ENCODE measurements around the gene ZNF678. TPM values are rescaled to one million over a fixed set of nuclear protein-coding genes. Genes with fewer than 3 reads are reported as not detected.
"Not testable (repeated sequence)": the region's sequence is repeated elsewhere in the genome, so short reads cannot be mapped to it uniquely, and the experiment has no call there.

Gene ZNF678
- total RNA-seq, 1 experiment from 2014 or later: 4.7 TPM

GRCh38 chr1:227551881-227552280 is 11.5 kb upstream of the ZNF678 start:
- DNase-seq (ENCODE audit: low read depth): not testable (repeated sequence)

GRCh38 chr1:227556288-227556687 is 7.1 kb upstream of the ZNF678 start:
- DNase-seq (ENCODE audit: low read depth): no peak

GRCh38 chr1:227557962-227558725 is 5.2 kb upstream of the ZNF678 start:
- no peak for DNase-seq (ENCODE audit: low read depth)

- no peak for DNase-seq (ENCODE audit: low read depth)
Observed at GRCh38 chr1:227558732-227559262, 4.6 kb upstream of the ZNF678 start.

GRCh38 chr1:227559499-227559898 is 3.9 kb upstream of the ZNF678 start:
- no peak for DNase-seq (ENCODE audit: low read depth)

- DNase-seq (ENCODE audit: low read depth): no peak
Observed at GRCh38 chr1:227559926-227560325, 3.4 kb upstream of the ZNF678 start.

GRCh38 chr1:227560393-227561173 is 2.8 kb upstream of the ZNF678 start:
- no peak for DNase-seq (ENCODE audit: low read depth)

- DNase-seq (ENCODE audit: low read depth): no peak
Observed at GRCh38 chr1:227561241-227561907, 2.0 kb upstream of the ZNF678 start.

GRCh38 chr1:227562037-227562436 is 1.3 kb upstream of the ZNF678 start:
- DNase-seq (ENCODE audit: low read depth): no peak

GRCh38 chr1:227562933-227563323 is 428 bp upstream of the ZNF678 start:
- no peak for DNase-seq (ENCODE audit: low read depth)

- no peak for DNase-seq (ENCODE audit: low read depth)
Observed at GRCh38 chr1:227567256-227567655, 3.9 kb downstream of the ZNF678 start.

- no peak for DNase-seq (ENCODE audit: low read depth)
Observed at GRCh38 chr1:227568593-227568992, 5.2 kb downstream of the ZNF678 start.

GRCh38 chr1:227572752-227573151 is 9.4 kb downstream of the ZNF678 start:
- DNase-seq (ENCODE audit: low read depth): no peak

GRCh38 chr1:227574926-227575325 is 11.6 kb downstream of the ZNF678 start:
- DNase-seq (ENCODE audit: low read depth): no peak

- DNase-seq (ENCODE audit: low read depth): no peak
Observed at GRCh38 chr1:227576189-227576588, 12.8 kb downstream of the ZNF678 start.

GRCh38 chr1:227577500-227577899 is 14.1 kb downstream of the ZNF678 start:
- no peak for DNase-seq (ENCODE audit: low read depth)

- DNase-seq (ENCODE audit: low read depth): no peak
Observed at GRCh38 chr1:227583354-227583753, 20.0 kb downstream of the ZNF678 start.

- DNase-seq (ENCODE audit: low read depth): no peak
Observed at GRCh38 chr1:227586733-227587132, 23.4 kb downstream of the ZNF678 start.

- DNase-seq (ENCODE audit: low read depth): no peak
Observed at GRCh38 chr1:227587968-227588367, 24.6 kb downstream of the ZNF678 start.

GRCh38 chr1:227588769-227589168 is 25.4 kb downstream of the ZNF678 start:
- DNase-seq (ENCODE audit: low read depth): not testable (repeated sequence)

- DNase-seq (ENCODE audit: low read depth): not testable (repeated sequence)
Observed at GRCh38 chr1:227589777-227590176, 26.4 kb downstream of the ZNF678 start.

- not testable (repeated sequence) for DNase-seq (ENCODE audit: low read depth)
Observed at GRCh38 chr1:227596222-227596621, 32.9 kb downstream of the ZNF678 start.

Measured in Daoy (cell line).